Spleen (tissue), 11 donors: ENCODE results near the gene GOLGA6L10. TPM values are rescaled to one million over a fixed set of nuclear protein-coding genes. Genes with fewer than 3 reads are reported as not detected.
"Not testable (repeated sequence)": the region's sequence is repeated elsewhere in the genome, so short reads cannot be mapped to it uniquely, and the experiment has no call there.

Experiments used
- DNase-seq: peaks from one replicate; pipeline ENCODE4 v3.0.0-alpha.2; 2020
- H3K27ac ChIP-seq, 8 donors: fragments of 200-600 bp; sonication (generic) in 7 of 8; 1 replicate in 4 of 8; 2 replicates in 4 of 8; pipeline versions ENCODE4 v1.5.0 to v1.8.0; 2016 to 2021; ENCODE audit warnings: inconsistent platforms in 4 of 8, mild to moderate bottlenecking in 4 of 8, moderate library complexity in 1 of 8
- H3K27me3 ChIP-seq, 7 donors: fragments of 200-600 bp; sonication (generic) in 6 of 7; replicated peaks in 1 of 7; 1 replicate in 4 of 7; 2 replicates in 3 of 7; pipeline versions ENCODE4 v1.5.0 to v1.8.0; 2016 to 2021; ENCODE audit warnings: inconsistent platforms in 3 of 7, mild to moderate bottlenecking in 1 of 7
- H3K36me3 ChIP-seq, 6 donors: fragments of 200-600 bp; sonication (generic) in 5 of 6; 1 replicate in 4 of 6; 2 replicates in 2 of 6; pipeline versions ENCODE4 v1.5.0 to v1.8.0; 2016 to 2021; ENCODE audit warnings: inconsistent platforms in 2 of 6
- H3K4me1 ChIP-seq, 6 donors: fragments of 200-600 bp; sonication (generic) in 5 of 6; 1 replicate in 3 of 6; 2 replicates in 3 of 6; pipeline versions ENCODE4 v1.5.0 to v1.8.0; 2016 to 2021; ENCODE audit warnings: inconsistent platforms in 3 of 6
- H3K4me3 ChIP-seq, 8 donors: fragments of 200-600 bp; sonication (generic) in 7 of 8; 1 replicate in 4 of 8; 2 replicates in 4 of 8; pipeline versions ENCODE4 v1.5.0 to v1.8.0; 2016 to 2021; ENCODE audit warnings: inconsistent platforms in 4 of 8, mild to moderate bottlenecking in 4 of 8, moderate library complexity in 2 of 8
- H3K9me3 ChIP-seq, 8 donors: fragments of 200-600 bp; sonication (generic) in 7 of 8; 1 replicate in 4 of 8; 2 replicates in 4 of 8; pipeline versions ENCODE4 v1.5.0 to v1.8.0; 2016 to 2021; ENCODE audit warnings: inconsistent platforms in 4 of 8
- POLR2A ChIP-seq, 3 donors: fragments of 450-650 bp; IDR thresholded peaks; one replicate each; pipeline ENCODE4 v1.5.1; 2017; ENCODE audit warnings: antibody characterized with exemption in 3 of 3, mild to moderate bottlenecking in 1 of 3
- POLR2AphosphoS5 ChIP-seq, 3 donors: sonication (generic); formaldehyde crosslinking; IDR thresholded peaks; one replicate each; pipeline ENCODE4 v1.5.1; 2017; ENCODE audit warnings: antibody characterized with exemption in 3 of 3
- WGBS, 5 donors: extraction: QIAGEN DNeasy Blood & Tissue Kit in 3 of 5; methylation state at CpG; one replicate each; pipeline versions ENCODE4 v1.1.5 to v1.1.7; 2013 to 2018; 5-methylcytosine and 5-hydroxymethylcytosine counted together
- intact Hi-C: fragments of 100-400 bp; cut with DNase I; formaldehyde crosslinking; loops from one replicate; pipeline ENCODE4 v1.15.0; 2023; ENCODE audit warnings: low total_unique reads
- polyA plus RNA-seq, 3 donors: library from polyadenylated mRNA; stranded (reverse); fragments of 200-250 nt; gene quantifications; one replicate each; pipeline ENCODE4 v1.2.1, GENCODE V29; 2013
- total RNA-seq, 7 donors: library from RNA; depleted of rRNA in 3 of 7; stranded (reverse); fragments of >200 nt in 3 of 7; fragmentation: NEBNext Ultra II Directional in 4 of 7; extraction: Animal tissue kit (Norgen Biotek cat#: 25700) in 4 of 7; gene quantifications; one replicate each; pipeline versions ENCODE4 v1.1.0 to v1.2.1, GENCODE V29; 2016 to 2021
- TF ChIP-seq, protein P1 (sequence below), 11 experiments: fragments of 200-600 bp in 7 of 11; fragments of 450-650 bp in 4 of 11; sonication (generic) in 4 of 11; IDR thresholded peaks in 8 of 11; conservative IDR thresholded peaks in 3 of 11; 1 replicate in 7 of 11; 2 replicates in 4 of 11; pipeline versions ENCODE4 v1.4.0 to v1.8.0; 2016 to 2021; ENCODE audit warnings: antibody characterized with exemption in 11 of 11, inconsistent platforms in 4 of 11, mild to moderate bottlenecking in 1 of 11
- donor health status: healthy with polysubstance abuse.
- donor health status: DM: no; HTN: no; CAD: no; lungs with moderate emphysema.
- donor health status: DM: no; HTN: no; CAD: no.
- donor health status: Bipolar disorder and iron deficiency.
- donor health status: healthy.
- donor health status: DM: no; HTN: no; CAD: no.
- donor health status: DM: yes; HTN: yes; CAD: no.

GOLGA6L10 gene
- total and polyA plus RNA-seq, 10 donors: 0.85 to 2.3 (median 1.4) TPM

DNA sequence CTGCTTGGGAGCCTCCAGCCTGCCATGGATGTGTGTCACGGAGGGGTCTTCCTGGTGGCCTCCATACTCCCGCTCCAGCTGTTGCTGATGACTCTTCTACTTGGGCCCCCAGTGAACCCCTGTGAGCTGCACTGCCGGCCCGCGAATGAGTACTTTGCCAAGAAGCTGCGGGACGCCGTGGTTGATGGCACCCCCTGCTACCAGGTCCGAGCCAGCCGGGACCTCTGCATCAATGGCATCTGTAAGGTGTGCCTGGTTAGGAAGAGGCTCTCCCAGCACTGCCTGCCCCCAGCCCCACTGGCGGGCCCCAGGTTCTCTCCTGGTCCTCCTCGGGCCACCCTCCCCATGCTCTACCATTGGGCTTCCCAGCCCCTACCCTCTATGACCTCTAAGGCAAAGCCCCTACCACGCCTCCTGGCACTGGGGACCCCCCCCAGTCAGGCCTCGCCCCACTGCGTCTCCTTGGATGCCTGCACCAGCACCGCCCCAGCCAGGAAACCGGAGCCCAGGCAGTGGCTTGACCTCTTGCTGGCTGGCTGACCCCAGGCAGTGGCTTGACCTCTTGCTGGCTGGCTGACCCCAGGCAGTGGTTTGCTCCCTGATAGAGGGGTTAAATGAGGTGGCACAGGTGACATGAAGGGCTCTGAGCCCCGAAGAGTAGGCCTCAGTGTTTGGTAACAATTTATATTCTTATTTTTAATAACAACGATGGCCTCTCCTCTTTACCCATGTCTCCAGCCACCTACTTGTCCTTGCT, 29.6 kb downstream of the GOLGA6L10 start:
- WGBS, 5 donors: 74 to 91% (median 86%) methylated on average over 4 to 16 of the region's 19 CpGs
- H3K27ac ChIP-seq, intact Hi-C loops, H3K27me3 ChIP-seq, H3K36me3 ChIP-seq, H3K4me1 ChIP-seq, H3K9me3 ChIP-seq, H3K4me3 ChIP-seq: not testable (repeated sequence)
- DNase-seq: peak; percentile 64

GRCh38 chr15:82318281-82318680, 31.0 kb downstream of the GOLGA6L10 start:
- H3K36me3 ChIP-seq, H3K27me3 ChIP-seq, H3K4me1 ChIP-seq, H3K27ac ChIP-seq, H3K4me3 ChIP-seq, H3K9me3 ChIP-seq, intact Hi-C loops: not testable (repeated sequence)
- DNase-seq: peak; percentile 61
- WGBS, 5 donors: 86 to 96% (median 90%) methylated on average over 7 to 8 of the region's 8 CpGs

GRCh38 chr15:82317516-82317915, 31.8 kb downstream of the GOLGA6L10 start:
- H3K4me3 ChIP-seq, H3K27ac ChIP-seq, H3K4me1 ChIP-seq, H3K36me3 ChIP-seq, H3K9me3 ChIP-seq, intact Hi-C loops, H3K27me3 ChIP-seq: not testable (repeated sequence)
- WGBS, 5 donors: 79 to 88% (median 86%) methylated on average over 7 of the region's 7 CpGs
- peak; percentile 49 for DNase-seq

- Histone ChIP-seq H3K9me3 (no peaks in the 10 kb centered on the region), H3K27ac (no peak overlapping the region), H3K4me1 (no peaks in the 10 kb centered on the region), H3K36me3 (no peaks in the 10 kb centered on the region), H3K27me3 (no peaks in the 10 kb centered on the region), H3K4me3 (no peak overlapping the region)
- TF ChIP-seq POLR2AphosphoS5 (IDR thresholded peaks at IDR 0.05): no peak
- TF ChIP-seq, protein P1, sequence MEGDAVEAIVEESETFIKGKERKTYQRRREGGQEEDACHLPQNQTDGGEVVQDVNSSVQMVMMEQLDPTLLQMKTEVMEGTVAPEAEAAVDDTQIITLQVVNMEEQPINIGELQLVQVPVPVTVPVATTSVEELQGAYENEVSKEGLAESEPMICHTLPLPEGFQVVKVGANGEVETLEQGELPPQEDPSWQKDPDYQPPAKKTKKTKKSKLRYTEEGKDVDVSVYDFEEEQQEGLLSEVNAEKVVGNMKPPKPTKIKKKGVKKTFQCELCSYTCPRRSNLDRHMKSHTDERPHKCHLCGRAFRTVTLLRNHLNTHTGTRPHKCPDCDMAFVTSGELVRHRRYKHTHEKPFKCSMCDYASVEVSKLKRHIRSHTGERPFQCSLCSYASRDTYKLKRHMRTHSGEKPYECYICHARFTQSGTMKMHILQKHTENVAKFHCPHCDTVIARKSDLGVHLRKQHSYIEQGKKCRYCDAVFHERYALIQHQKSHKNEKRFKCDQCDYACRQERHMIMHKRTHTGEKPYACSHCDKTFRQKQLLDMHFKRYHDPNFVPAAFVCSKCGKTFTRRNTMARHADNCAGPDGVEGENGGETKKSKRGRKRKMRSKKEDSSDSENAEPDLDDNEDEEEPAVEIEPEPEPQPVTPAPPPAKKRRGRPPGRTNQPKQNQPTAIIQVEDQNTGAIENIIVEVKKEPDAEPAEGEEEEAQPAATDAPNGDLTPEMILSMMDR (IDR thresholded peaks at IDR 0.05 in 8 of 11, conservative IDR thresholded peaks at IDR 0.05 in 3 of 11): no peak
- no peak for TF ChIP-seq POLR2A (IDR thresholded peaks at IDR 0.05)
- intact Hi-C loops: no loop called here
- DNase-seq: peak; percentile 72
- 92 to 95% (median 94%) methylated on average over 9 to 12 of the region's 12 CpGs for WGBS, 5 donors
Measured at GRCh38 chr15:82317091-82317489, 32.2 kb downstream of the GOLGA6L10 start.

DNA sequence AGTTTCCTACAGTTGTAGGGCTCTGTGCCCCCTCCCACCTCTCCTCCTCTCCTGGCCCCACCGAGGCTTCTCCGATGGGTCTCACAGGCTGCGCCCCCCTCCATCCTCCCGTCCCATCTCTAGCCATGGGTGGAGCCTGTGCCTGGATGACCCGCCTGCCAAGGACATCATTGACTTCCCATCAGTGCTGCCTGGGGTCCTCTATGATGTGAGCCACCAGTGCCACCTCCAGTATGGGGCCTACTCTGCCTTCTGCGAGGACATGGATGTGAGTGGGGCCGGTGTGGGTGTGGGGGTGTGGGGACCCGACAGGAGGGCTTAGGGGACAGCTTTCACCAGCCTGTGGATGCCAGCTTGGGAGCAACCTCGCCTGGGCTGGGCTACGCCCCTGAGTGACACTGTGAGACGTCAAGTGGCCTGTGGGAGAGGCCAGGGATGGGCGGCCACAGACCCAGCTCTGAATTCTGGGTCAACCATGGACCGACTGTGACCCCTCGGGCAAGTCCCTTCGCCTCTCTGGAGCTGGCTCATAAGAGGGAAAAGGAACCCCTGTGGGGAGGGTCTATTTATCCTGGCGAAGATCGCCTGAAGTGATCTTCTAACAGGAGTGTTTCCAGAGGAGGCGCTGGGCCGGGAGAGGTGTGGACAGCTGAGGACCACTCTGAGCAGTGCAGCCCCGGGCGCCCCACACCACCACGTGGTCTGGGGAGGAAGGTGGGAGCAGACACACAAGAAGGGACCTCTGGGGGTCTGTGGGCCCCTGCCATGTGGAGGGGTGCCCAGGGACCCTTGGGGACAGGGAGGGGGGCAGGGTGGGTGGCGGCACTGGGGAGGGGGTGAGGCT, 32.8 kb downstream of the GOLGA6L10 start:
- H3K9me3 ChIP-seq, H3K4me1 ChIP-seq, intact Hi-C loops, H3K4me3 ChIP-seq, H3K27me3 ChIP-seq, H3K36me3 ChIP-seq, H3K27ac ChIP-seq: not testable (repeated sequence)
- 88 to 93% (median 93%) methylated on average over 11 to 23 of the region's 23 CpGs for WGBS, 5 donors
- DNase-seq: peak; percentile 73

DNA sequence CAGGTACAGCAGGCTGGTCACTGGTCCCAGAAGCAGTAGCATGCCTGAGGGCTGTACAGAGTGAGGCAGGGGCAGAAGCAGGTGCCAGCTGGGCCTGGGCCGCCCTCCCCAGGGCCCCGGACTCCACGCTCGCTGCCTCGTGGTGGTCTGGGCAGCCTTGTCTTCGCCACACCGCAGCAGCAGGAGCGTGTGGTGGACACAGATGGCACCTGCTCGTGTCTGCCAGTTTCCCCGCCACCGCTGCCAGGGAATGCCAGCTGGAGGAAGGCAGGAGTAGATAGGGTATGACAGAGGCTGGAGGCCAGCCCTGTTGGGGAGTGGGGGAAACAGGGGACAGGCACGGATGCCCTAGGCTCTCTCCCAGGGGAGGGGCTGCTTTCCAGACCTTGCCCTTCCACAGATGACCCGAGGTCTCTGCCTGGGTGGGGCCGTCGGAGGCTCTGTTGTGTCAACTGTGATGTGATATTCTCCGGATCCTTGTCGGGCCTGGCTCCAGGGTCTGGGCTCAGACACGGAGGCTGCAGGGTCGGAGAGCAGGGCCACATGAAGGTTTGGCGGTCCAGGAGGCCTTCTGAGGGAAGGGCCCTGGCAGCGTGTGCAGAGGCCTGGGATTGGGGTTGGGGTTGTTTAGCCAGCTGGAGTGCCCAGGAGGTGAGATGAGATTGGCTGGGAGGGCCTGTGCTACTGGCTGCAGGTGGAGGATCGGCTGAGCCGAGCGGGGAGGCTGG, 33.6 kb downstream of the GOLGA6L10 start:
- Histone ChIP-seq H3K4me3 (no peak overlapping the region), H3K9me3 (peaks cover 0 to 3% (median 0%) of the 10 kb centered on the region in 8 donors), H3K27ac (no peak overlapping the region), H3K27me3 (no peaks in the 10 kb centered on the region), H3K4me1 (no peaks in the 10 kb centered on the region), H3K36me3 (no peaks in the 10 kb centered on the region)
- DNase-seq: peak; percentile 72
- intact Hi-C loops: no loop called here
- TF ChIP-seq, protein P1 (IDR thresholded peaks at IDR 0.05 in 8 of 11, conservative IDR thresholded peaks at IDR 0.05 in 3 of 11): no peak
- peak; percentile 16 to 46 (median 16) for TF ChIP-seq POLR2AphosphoS5 (IDR thresholded peaks at IDR 0.05)
- TF ChIP-seq POLR2A (IDR thresholded peaks at IDR 0.05): no peak
- WGBS, 5 donors: 82 to 93% (median 90%) methylated on average over 11 to 24 of the region's 24 CpGs
